GM12878 (cell line): ENCODE data around the gene PRDM1. TPM values are rescaled to one million over a fixed set of nuclear protein-coding genes. Genes with fewer than 3 reads are reported as not detected.

ENCODE experiments used
- ATAC-seq: fragments of 200-7000 bp; cut with Tn5 transposase; 3 replicates; pipeline ENCODE4 v1.9.1; 2020; ENCODE audit warnings: mild to moderate bottlenecking, moderate library complexity
- BruUV-seq: library from RNA; stranded (reverse); fragments of 400-500 nt; replicated peaks from 2 replicates; lab custom pipeline; 2021; lab: Mats Ljungman, UMichigan
- CTCF ChIA-PET: fragments of 300-600 bp; sonication (Branson Sonifier 250); formaldehyde crosslinking; extraction: SDS; loops from one replicate; lab custom pipeline; 2021; ENCODE audit warnings: inconsistent platforms; lab: Yijun Ruan, JAX
- POLR2A ChIA-PET: fragments of 350-600 bp; formaldehyde crosslinking; extraction: SDS; loops from one replicate; lab custom pipeline; 2021; ENCODE audit warnings: inconsistent platforms; lab: Charles Lee
- RAD21 ChIA-PET: fragments of 300-600 bp; sonication (Branson Sonifier 250); formaldehyde crosslinking; loops from one replicate; lab custom pipeline; 2023; ENCODE audit warnings: antibody characterized with exemption; ENCODE audit not compliant: unreplicated experiment; lab: Charles Lee
- SMC1A ChIA-PET: fragments of 300-600 bp; sonication (Branson Sonifier 250); formaldehyde crosslinking; loops from one replicate; lab custom pipeline; 2023; ENCODE audit not compliant: unreplicated experiment, uncharacterized antibody; lab: Charles Lee
- DNase-seq: peaks from one replicate; pipeline ENCODE4 v3.0.0-alpha.2; 2011; ENCODE audit warnings: low read depth, low spot score
- FAIRE-seq: peaks from 3 replicates; lab custom pipeline; 2011; peaks lifted over from hg19 to GRCh38; lab: Jason Lieb, UNC
- H2AFZ ChIP-seq: 2 replicates; pipeline ENCODE4 v1.6.0; 2011; ENCODE audit warnings: low read depth, low read length, control low read depth; ENCODE audit not compliant: control insufficient read depth
- H3K27ac ChIP-seq: 2 replicates; pipeline ENCODE4 v1.5.1; 2011; ENCODE audit warnings: control low read depth; ENCODE audit not compliant: control insufficient read depth, insufficient read depth
- H3K27me3 ChIP-seq, 2 experiments: replicated peaks in 1 of 2; 2 replicates each; pipeline versions ENCODE4 v1.6.0 to v1.6.1; 2011; ENCODE audit warnings: low read length in 1 of 2; ENCODE audit not compliant: control insufficient read depth in 2 of 2, insufficient read depth in 2 of 2
- H3K36me3 ChIP-seq, 2 experiments: 2 replicates each; pipeline ENCODE4 v1.5.1; 2011; ENCODE audit warnings: low read length in 1 of 2; ENCODE audit not compliant: control insufficient read depth in 2 of 2, insufficient read depth in 2 of 2
- H3K4me1 ChIP-seq: 2 replicates; pipeline ENCODE4 v1.6.1; 2011; ENCODE audit warnings: mild to moderate bottlenecking, low read length, moderate library complexity, mixed read lengths; ENCODE audit not compliant: control insufficient read depth, insufficient read depth
- H3K4me2 ChIP-seq: 2 replicates; pipeline ENCODE4 v1.6.0; 2011; ENCODE audit warnings: control low read depth; ENCODE audit not compliant: control insufficient read depth, insufficient read depth
- H3K4me3 ChIP-seq: fragments of 200-600 bp; sonication (generic); 2 replicates; pipeline ENCODE4 v1.5.1; 2016
- H3K79me2 ChIP-seq: 2 replicates; pipeline ENCODE4 v1.6.0; 2011; ENCODE audit warnings: low read length; ENCODE audit not compliant: control insufficient read depth, insufficient read depth
- H3K9ac ChIP-seq: 2 replicates; pipeline ENCODE4 v1.8.0; 2011; ENCODE audit warnings: low read length, control low read depth, mixed read lengths; ENCODE audit not compliant: control insufficient read depth, insufficient read depth
- H3K9me3 ChIP-seq: replicated peaks from 3 replicates; pipeline ENCODE4 v1.5.1; 2011; ENCODE audit warnings: mild to moderate bottlenecking, low read length; ENCODE audit not compliant: control insufficient read depth, insufficient read depth
- H4K20me1 ChIP-seq: 2 replicates; pipeline ENCODE4 v1.6.0; 2011; ENCODE audit not compliant: control insufficient read depth, insufficient read depth
- CBX5 ChIP-seq: sonication (generic); IDR thresholded peaks from 2 replicates; pipeline ENCODE4 v1.6.1; 2016; ENCODE audit warnings: low read depth, moderate library complexity, mild to moderate bottlenecking, inconsistent platforms
- DPF2 ChIP-seq: fragments of 450-650 bp; IDR thresholded peaks from 2 replicates; pipeline ENCODE4 v1.6.1; 2017; ENCODE audit warnings: mild to moderate bottlenecking
- FOS ChIP-seq: IDR thresholded peaks from 3 replicates; pipeline ENCODE4 v1.6.1; 2011; ENCODE audit warnings: borderline replicate concordance; ENCODE audit not compliant: insufficient read length; ENCODE audit errors: extremely low read depth
- FOXM1 ChIP-seq: IDR thresholded peaks from 2 replicates; pipeline ENCODE4 v1.6.1; 2012; ENCODE audit warnings: low read depth, mild to moderate bottlenecking, inconsistent platforms, low read length, moderate library complexity
- MLLT1 ChIP-seq: fragments of 450-650 bp; IDR thresholded peaks from 2 replicates; pipeline ENCODE4 v1.6.1; 2016; ENCODE audit warnings: mild to moderate bottlenecking
- MTA2 ChIP-seq: fragments of 450-650 bp; IDR thresholded peaks from 2 replicates; pipeline ENCODE4 v1.6.1; 2016; ENCODE audit warnings: low read depth, mild to moderate bottlenecking, moderate library complexity
- NBN ChIP-seq: fragments of 450-650 bp; IDR thresholded peaks from 2 replicates; pipeline ENCODE4 v1.6.1; 2016
- NR2C2 ChIP-seq: IDR thresholded peaks from 2 replicates; pipeline ENCODE4 v1.6.1; 2011; ENCODE audit warnings: borderline replicate concordance, low read depth; ENCODE audit not compliant: control insufficient read depth, insufficient read length
- RBBP5 ChIP-seq: fragments of 200-600 bp; sonication (generic); conservative IDR thresholded peaks from 2 replicates; pipeline ENCODE4 v1.6.1; 2016
- ZNF24 ChIP-seq: fragments of 450-650 bp; IDR thresholded peaks from 2 replicates; pipeline ENCODE4 v1.6.1; 2017; ENCODE audit warnings: antibody characterized with exemption, mild to moderate bottlenecking
- WGBS: methylation state at CpG from one replicate; pipeline ENCODE4 v1.1.6; 2016; ENCODE audit warnings: low lambda C conversion rate; ENCODE audit not compliant: insufficient replicate concordance, insufficient coverage; ENCODE audit errors: missing lambda C conversion rate; 5-methylcytosine and 5-hydroxymethylcytosine counted together
- in situ Hi-C: fragments of 300-500 bp; cut with MboI; formaldehyde crosslinking; loops from 9 replicates; pipeline ENCODE4 v1.14.3; 2018; ENCODE audit warnings: mixed read lengths
- intact Hi-C: fragments of 100-400 bp; cut with micrococcal nuclease; formaldehyde crosslinking; loops from one replicate; pipeline ENCODE4 v1.14.2; 2022; ENCODE audit not compliant: unreplicated experiment
- polyA plus RNA-seq, 11 experiments: library from polyadenylated mRNA; depleted of rRNA in 4 of 11; unstranded in 6 of 11; stranded (reverse) in 5 of 11; fragments of >200 nt; fragmentation: Nextera tagmentation in 4 of 11; fragmentation: Illumina TruSeq in 1 of 11; extraction: Ambion mirVana in 4 of 11; extraction: Trizol in 1 of 11; gene quantifications; 1 replicate in 1 of 11; 2 replicates in 10 of 11; pipeline versions ENCODE4 v1.2.1 to v1.2.3, GENCODE V29; 2011 to 2016; ENCODE audit warnings: inconsistent platforms in 2 of 11, missing spikeins in 2 of 11, low read depth in 1 of 11
- total RNA-seq, 4 experiments: library from RNA; depleted of rRNA in 3 of 4; stranded (reverse); fragments of >200 nt in 3 of 4; fragmentation: Illumina TruSeq in 1 of 4; extraction: Trizol in 1 of 4; gene quantifications; 2 replicates each; pipeline versions ENCODE4 v1.2.1 to v1.2.3, GENCODE V29; 2013 to 2021

The PRDM1 gene
- total and polyA plus RNA-seq, 10 of the 15 experiments (the other 5 are each of a cell fraction or from before 2014, with no cell fraction given) = 1.9 to 15.8 (median 4.1) TPM

GRCh38 chr6:106048336-106048735, 37.8 kb upstream of the PRDM1 start (continued):
- TF ChIP-seq MLLT1 (no peak), ZNF24 (no peak), FOXM1 (no peak), CBX5 (no peak), NR2C2 (no peak), FOS (no peak)

GRCh38 chr6:106050538-106050937, 35.6 kb upstream of the PRDM1 start:
- SMC1A ChIA-PET = interaction anchor here (0.9 kb wide), 1 partner anchor 248 kb away, joined by 3 read pairs; no protein-coding TSS in a partner anchor
- Histone ChIP-seq H3K9me3 (no peaks in the 10 kb centered on the region), H3K79me2 (no peaks in the 10 kb centered on the region), H3K4me3 (no peak overlapping the region), H3K9ac (no peak overlapping the region), H3K36me3 (no peaks in the 10 kb centered on the region), H3K27ac (no peak overlapping the region), H3K4me2 (no peak overlapping the region), H3K4me1 (no peaks in the 10 kb centered on the region), H4K20me1 (no peaks in the 10 kb centered on the region), H2AFZ (no peak overlapping the region), H3K27me3 (peaks cover 0 to 2% of the 10 kb centered on the region in 2 experiments)
- RAD21 ChIA-PET = no interaction called here
- no peak for DNase-seq
- no peak for TF ChIP-seq RBBP5
- no peak for TF ChIP-seq NBN
- no peak for TF ChIP-seq DPF2
- no peak for TF ChIP-seq MTA2
- WGBS = 50% methylated on average over 4 of the region's 4 CpGs
- POLR2A ChIA-PET = no interaction called here
- no peak for ATAC-seq
- in situ Hi-C loops = no loop called here
- BruUV-seq = no TSS peak
- FAIRE-seq = no peak
- intact Hi-C loops = no loop called here
- CTCF ChIA-PET = interaction anchor here (0.5 kb wide), 1 partner anchor 1380 kb away, joined by 3 read pairs; no protein-coding TSS in a partner anchor
